HCT116 (cell line): ENCODE results near the gene HSPA4. TPM values are rescaled to one million over a fixed set of nuclear protein-coding genes. Genes with fewer than 3 reads are reported as not detected.
A peak's percentile ranks its signal among the peaks of the same experiment; 100 is the strongest.

Source experiments
- ATAC-seq: fragments of 200-7000 bp; cut with Tn5 transposase; 2 replicates; pipeline ENCODE4 v1.9.1; 2020; ENCODE audit warnings: mild to moderate bottlenecking, moderate library complexity
- BruUV-seq: library from RNA; stranded (reverse); fragments of 400-500 nt; replicated peaks from 2 replicates; lab custom pipeline; 2021; lab: Mats Ljungman, UMichigan
- CTCF ChIA-PET: fragments of 300-600 bp; sonication (Branson Sonifier 250); formaldehyde crosslinking; loops from one replicate; lab custom pipeline; 2021; ENCODE audit warnings: antibody characterized with exemption; lab: Charles Lee
- POLR2A ChIA-PET: fragments of 300-600, 350-600 bp; sonication (Branson Sonifier 250); formaldehyde crosslinking; loops from one replicate; lab custom pipeline; 2021; ENCODE audit warnings: antibody characterized with exemption; lab: Charles Lee
- RAD21 ChIA-PET, 2 experiments: fragments of 300-600 bp; sonication (Branson Sonifier 250); formaldehyde crosslinking; loops; one replicate each; lab custom pipeline; 2023; ENCODE audit warnings: low total read pairs in 2 of 2; ENCODE audit not compliant: uncharacterized antibody in 2 of 2, unreplicated experiment in 2 of 2, low non-redundant PET in 1 of 2; lab: Charles Lee
- DNase-seq: peaks from one replicate; pipeline ENCODE4 v3.0.0-alpha.2; 2010; ENCODE audit warnings: low read depth, low spot score
- H2AFZ ChIP-seq: fragments of 200-600 bp; shearing (Covaris generic), sonication (generic); 2 replicates; pipeline ENCODE4 v1.6.1; 2017; ENCODE audit warnings: low read depth, mixed run types, mixed read lengths, antibody characterized with exemption, low read length; ENCODE audit not compliant: poor library complexity, severe bottlenecking
- H3K27ac ChIP-seq: 2 replicates; pipeline ENCODE4 v1.5.1; 2012; ENCODE audit warnings: low read depth, low read length
- H3K27me3 ChIP-seq: fragments of 200-600 bp; sonication (generic); 2 replicates; pipeline ENCODE4 v1.6.1; 2016; ENCODE audit warnings: mixed run types, low read length, mixed read lengths; ENCODE audit not compliant: insufficient read depth
- H3K36me3 ChIP-seq, 2 experiments: fragments of 200-500 bp in 1 of 2; fragments of 200-600 bp in 1 of 2; sonication (Bioruptor generic) in 1 of 2; sonication (generic) in 1 of 2; 2 replicates each; pipeline versions ENCODE4 v1.5.1 to v1.6.1; 2014 to 2016; ENCODE audit warnings: low read length in 2 of 2, inconsistent platforms in 1 of 2, mixed read lengths in 1 of 2, mixed run types in 1 of 2; ENCODE audit not compliant: insufficient read depth in 2 of 2, control insufficient read depth in 1 of 2
- H3K4me1 ChIP-seq, 2 experiments: fragments of 200-600 bp in 1 of 2; sonication (generic) in 1 of 2; 2 replicates each; pipeline versions ENCODE4 v1.5.1 to v1.6.1; 2012 to 2017; ENCODE audit warnings: low read length in 2 of 2, inconsistent platforms in 1 of 2, mild to moderate bottlenecking in 1 of 2, mixed read lengths in 1 of 2, mixed run types in 1 of 2, moderate library complexity in 1 of 2; ENCODE audit not compliant: insufficient read depth in 2 of 2, control insufficient read depth in 1 of 2
- H3K4me2 ChIP-seq: fragments of 200-600 bp; sonication (generic); 2 replicates; pipeline ENCODE4 v1.6.1; 2017; ENCODE audit warnings: mixed run types, low read length, mixed read lengths
- H3K4me3 ChIP-seq, 2 experiments: fragments of 200-600 bp in 1 of 2; sonication (generic) in 1 of 2; replicated peaks in 1 of 2; 2 replicates each; pipeline ENCODE4 v1.5.1; 2011 to 2016; ENCODE audit warnings: low read length in 2 of 2, control low read depth in 1 of 2, low read depth in 1 of 2, mild to moderate bottlenecking in 1 of 2, mixed read lengths in 1 of 2, mixed run types in 1 of 2
- H3K79me2 ChIP-seq: fragments of 200-600 bp; sonication (generic); 2 replicates; pipeline ENCODE4 v1.6.1; 2017; ENCODE audit warnings: mild to moderate bottlenecking, mixed run types, low read length, moderate library complexity, mixed read lengths; ENCODE audit not compliant: insufficient read depth
- H3K9ac ChIP-seq: fragments of 200-600 bp; sonication (generic); 2 replicates; pipeline ENCODE4 v1.6.1; 2016; ENCODE audit warnings: low read length, mixed read lengths
- H3K9me2 ChIP-seq: fragments of 200-600 bp; sonication (generic), shearing (Covaris generic); 2 replicates; pipeline ENCODE4 v1.6.1; 2017; ENCODE audit warnings: mixed run types, mild to moderate bottlenecking, moderate library complexity; ENCODE audit not compliant: insufficient read depth
- H3K9me3 ChIP-seq, 2 experiments: fragments of 200-500 bp in 1 of 2; fragments of 200-600 bp in 1 of 2; sonication (Bioruptor generic) in 1 of 2; sonication (generic) in 1 of 2; 2 replicates each; pipeline ENCODE4 v1.6.1; 2014 to 2017; ENCODE audit warnings: low read length in 2 of 2, mixed read lengths in 2 of 2, inconsistent platforms in 1 of 2, low read depth in 1 of 2, mild to moderate bottlenecking in 1 of 2, mixed run types in 1 of 2, moderate library complexity in 1 of 2; ENCODE audit not compliant: control insufficient read depth in 1 of 2, insufficient read depth in 1 of 2
- H4K20me1 ChIP-seq: fragments of 200-600 bp; sonication (generic), shearing (Covaris generic); 2 replicates; pipeline ENCODE4 v1.6.1; 2017; ENCODE audit warnings: mixed run types, mild to moderate bottlenecking, moderate library complexity; ENCODE audit not compliant: insufficient read depth
- ATF3 ChIP-seq: IDR thresholded peaks from 2 replicates; pipeline ENCODE4 v1.6.1; 2012
- CBX3 ChIP-seq: IDR thresholded peaks from 2 replicates; pipeline ENCODE4 v1.6.1; 2012; ENCODE audit warnings: low read depth
- MAX ChIP-seq: IDR thresholded peaks from 2 replicates; pipeline ENCODE4 v1.6.1; 2012
- POLR2A ChIP-seq: IDR thresholded peaks from 2 replicates; pipeline ENCODE4 v1.7.0; 2011; ENCODE audit warnings: borderline replicate concordance; ENCODE audit not compliant: insufficient read depth, insufficient read length; ENCODE audit errors: extremely low read depth
- SIN3A ChIP-seq: IDR thresholded peaks from 2 replicates; pipeline ENCODE4 v1.6.1; 2012; ENCODE audit warnings: low read depth
- SP1 ChIP-seq: IDR thresholded peaks from 2 replicates; pipeline ENCODE4 v1.6.1; 2012; ENCODE audit warnings: low read depth
- TCF7L2 ChIP-seq: IDR thresholded peaks from 2 replicates; pipeline ENCODE4 v1.7.0; 2011; ENCODE audit warnings: borderline replicate concordance, inconsistent platforms; ENCODE audit not compliant: insufficient read depth, insufficient read length; ENCODE audit errors: extremely low read depth
- ZNF274 ChIP-seq: fragments of 200-500 bp; sonication (Bioruptor generic); IDR thresholded peaks from 2 replicates; pipeline ENCODE4 v1.6.1; 2014; ENCODE audit warnings: mild to moderate bottlenecking, low read depth, low read length, inconsistent platforms
- intact Hi-C: fragments of 100-400 bp; cut with micrococcal nuclease; formaldehyde crosslinking; loops from 2 replicates; pipeline ENCODE4 v1.10.0; 2022
- total RNA-seq: library from RNA; stranded (reverse); gene quantifications from one replicate; pipeline ENCODE4 v1.2.1, GENCODE V29; 2021; ENCODE audit not compliant: unreplicated experiment

HSPA4 gene
- total RNA-seq, 1 experiment from 2014 or later: 212 TPM

GRCh38 chr5:133032852-133033742 is 18.7 kb upstream of the HSPA4 start:
- Histone ChIP-seq H3K79me2 (no peaks in the 10 kb centered on the region), H3K36me3 (no peaks in the 10 kb centered on the region), H3K27me3 (no peaks in the 10 kb centered on the region), H3K9ac (no peak overlapping the region), H3K9me3 (no peaks in the 10 kb centered on the region), H3K27ac (no peak overlapping the region), H3K4me3 (no peak overlapping the region), H3K4me1 (peaks cover 0 to 4% of the 10 kb centered on the region in 2 experiments; a peak in 1 of 4 replicates), H3K9me2 (no peaks in the 10 kb centered on the region), H2AFZ (peak overlapping the region; percentile 70), H3K4me2 (no peak overlapping the region), H4K20me1 (no peaks in the 10 kb centered on the region)
- ChIA-PET POLR2A (no interaction called here), CTCF (no interaction called here), RAD21 (no interaction called here)
- intact Hi-C loops: no loop called here
- TF ChIP-seq SP1 (no peak), CBX3 (no peak), POLR2A (no peak)
- BruUV-seq: no TSS peak
- no peak for DNase-seq
- no peak; the same call in 1 of the 2 replicates for ATAC-seq

GRCh38 chr5:133034064-133034463 is 17.7 kb upstream of the HSPA4 start:
- CTCF ChIA-PET: no interaction called here
- no peak overlapping the region for H2AFZ ChIP-seq
- no peak overlapping the region for H3K4me3 ChIP-seq
- no peaks in the 10 kb centered on the region for H3K27me3 ChIP-seq
- no peak overlapping the region for H3K4me2 ChIP-seq
- H3K9me3 ChIP-seq: no peaks in the 10 kb centered on the region
- no peak overlapping the region for H3K9ac ChIP-seq
- BruUV-seq: no TSS peak
- POLR2A ChIA-PET: no interaction called here
- H3K36me3 ChIP-seq: no peaks in the 10 kb centered on the region
- no peaks in the 10 kb centered on the region for H3K4me1 ChIP-seq
- no peaks in the 10 kb centered on the region for H3K9me2 ChIP-seq
- RAD21 ChIA-PET: no interaction called here
- H3K79me2 ChIP-seq: no peaks in the 10 kb centered on the region
- TF ChIP-seq SIN3A (no peak), MAX (no peak), ATF3 (no peak), TCF7L2 (no peak), ZNF274 (no peak)
- intact Hi-C loops: no loop called here
- H4K20me1 ChIP-seq: no peaks in the 10 kb centered on the region
- DNase-seq (no peak), ATAC-seq (no peak)
- H3K27ac ChIP-seq: no peak overlapping the region
